ENCODE data around the gene IDI2.

IDI2 gene

DNA sequence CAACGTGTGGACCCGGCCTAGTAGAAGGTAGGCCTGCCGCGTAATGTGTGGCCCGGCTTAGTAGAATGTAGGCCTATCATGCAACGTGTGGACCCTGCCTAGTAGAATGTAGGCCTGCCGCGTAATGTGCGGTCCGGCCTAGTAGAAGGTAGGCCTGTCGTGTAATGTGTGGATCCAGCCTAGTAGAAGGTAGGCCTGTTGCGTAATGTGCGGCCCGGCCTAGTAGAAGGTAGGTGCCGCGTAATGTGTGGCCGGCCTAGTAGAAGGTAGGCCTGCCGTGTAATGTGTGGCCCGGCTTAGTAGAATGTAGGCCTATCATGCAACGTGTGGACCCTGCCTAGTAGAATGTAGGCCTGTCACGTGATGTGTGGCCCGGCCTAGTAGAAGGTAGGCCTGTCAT is 49.3 kb downstream of the IDI2 start:
- no peak for DNase-seq

DNA sequence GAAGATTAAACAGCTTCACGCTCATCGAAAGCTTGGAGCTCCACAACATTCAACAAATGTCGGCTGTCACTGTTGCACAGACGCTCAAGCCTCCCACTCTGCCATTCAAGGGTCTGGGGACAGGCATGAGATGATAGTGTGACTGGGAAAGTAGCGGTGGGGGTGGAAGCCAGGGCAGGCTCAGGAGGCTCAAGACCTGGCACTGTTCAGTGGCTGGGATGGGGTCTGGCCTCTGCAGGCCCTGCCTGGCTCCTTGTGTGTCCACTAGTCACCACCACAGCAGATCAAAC is 50.9 kb downstream of the IDI2 start:
- no peak for DNase-seq

DNA sequence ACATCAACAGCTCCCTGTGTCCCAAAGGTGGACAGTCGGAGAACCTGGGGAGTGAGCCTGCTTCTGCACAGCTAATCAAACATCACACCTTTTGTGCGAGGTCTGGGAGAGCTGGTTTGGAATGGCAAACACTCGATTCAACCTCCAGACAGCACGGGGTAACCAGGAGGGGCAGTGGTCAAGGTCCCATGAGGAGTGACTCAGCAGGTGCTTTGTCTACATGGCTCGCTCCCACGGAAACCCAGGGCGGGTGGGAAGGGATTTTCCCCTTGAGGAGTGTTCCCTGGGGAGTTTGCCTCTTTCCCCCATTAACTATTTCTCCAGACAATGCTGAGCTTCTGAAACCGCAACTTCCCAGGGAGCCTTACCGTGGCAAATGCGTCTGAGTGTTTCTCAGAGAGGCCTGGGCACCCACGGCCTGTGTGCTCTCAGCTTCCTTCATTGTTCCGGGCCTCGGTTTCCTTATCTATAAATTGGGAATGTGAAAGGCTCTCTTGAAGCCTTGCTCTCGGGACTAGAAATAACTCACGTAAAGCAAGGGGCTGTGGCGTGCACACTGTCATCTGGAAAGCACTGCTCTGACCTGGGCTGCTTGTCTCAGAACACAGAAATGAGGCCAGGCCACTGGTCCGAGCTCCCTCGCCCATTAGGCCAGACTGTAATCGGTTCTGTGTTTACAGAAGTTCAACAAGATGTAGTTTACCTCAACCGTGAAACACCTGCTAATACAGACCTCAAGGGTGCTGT is 51.4 kb downstream of the IDI2 start:
- DNase-seq: no peak

DNA sequence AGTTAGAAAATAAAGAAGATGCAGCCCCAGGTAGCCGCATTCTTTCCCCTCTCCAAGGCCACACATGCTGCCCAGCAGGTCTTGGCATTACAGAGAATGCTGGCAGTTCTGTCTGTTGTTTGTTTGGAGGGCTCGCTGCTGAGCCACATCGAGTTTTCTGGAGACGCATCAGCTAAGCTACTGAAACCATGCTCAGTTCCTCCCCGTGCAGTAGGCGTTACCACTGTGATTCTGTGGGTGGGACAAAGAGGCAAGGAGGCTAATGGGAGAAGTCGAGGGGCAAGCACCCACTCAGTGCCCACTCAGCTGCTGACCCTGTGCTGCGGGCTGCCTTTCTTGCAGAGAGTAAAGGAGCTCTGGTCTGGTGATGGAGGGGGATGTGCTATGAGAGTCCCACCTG is 52.9 kb downstream of the IDI2 start:
- no peak for DNase-seq

DNA sequence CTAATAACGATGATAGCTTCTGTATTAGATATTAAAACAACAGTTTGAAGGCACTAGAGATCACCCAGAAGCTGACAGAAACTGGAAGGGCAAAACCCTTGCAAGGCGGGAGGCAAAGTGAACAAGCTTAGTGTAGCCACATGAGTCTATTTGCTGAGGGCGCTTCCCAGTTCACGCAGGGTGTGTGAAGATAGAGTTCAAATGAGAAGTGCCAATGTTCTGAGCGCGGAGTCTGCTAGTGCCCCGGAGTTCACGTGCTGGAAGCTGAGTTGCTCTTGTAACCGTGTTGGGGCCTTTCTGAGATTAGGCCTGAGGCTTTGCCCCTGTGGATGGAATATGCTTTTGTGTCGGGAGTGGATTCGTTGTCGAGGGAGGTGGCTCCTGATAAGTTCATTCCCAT is 54.0 kb downstream of the IDI2 start:
- no peak for DNase-seq

DNA sequence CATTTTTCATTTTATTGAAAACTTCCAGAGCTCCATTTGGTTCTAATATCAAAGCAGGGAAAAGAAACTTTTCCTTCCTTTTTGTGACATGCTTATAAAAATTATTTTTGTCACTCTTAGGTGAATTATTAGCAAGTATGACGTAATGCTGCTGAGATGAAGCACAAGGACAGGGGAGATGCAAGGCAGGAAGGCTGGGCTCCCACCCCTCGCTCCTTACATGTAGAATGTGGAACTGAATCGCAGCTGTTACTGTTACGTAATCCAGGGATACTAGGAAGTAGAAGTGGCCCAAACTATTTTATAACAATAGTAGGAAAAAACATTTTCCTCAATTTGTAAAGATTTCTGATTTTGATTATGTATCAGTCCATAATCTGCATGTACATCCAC is 54.5 kb downstream of the IDI2 start:
- no peak for DNase-seq

DNA sequence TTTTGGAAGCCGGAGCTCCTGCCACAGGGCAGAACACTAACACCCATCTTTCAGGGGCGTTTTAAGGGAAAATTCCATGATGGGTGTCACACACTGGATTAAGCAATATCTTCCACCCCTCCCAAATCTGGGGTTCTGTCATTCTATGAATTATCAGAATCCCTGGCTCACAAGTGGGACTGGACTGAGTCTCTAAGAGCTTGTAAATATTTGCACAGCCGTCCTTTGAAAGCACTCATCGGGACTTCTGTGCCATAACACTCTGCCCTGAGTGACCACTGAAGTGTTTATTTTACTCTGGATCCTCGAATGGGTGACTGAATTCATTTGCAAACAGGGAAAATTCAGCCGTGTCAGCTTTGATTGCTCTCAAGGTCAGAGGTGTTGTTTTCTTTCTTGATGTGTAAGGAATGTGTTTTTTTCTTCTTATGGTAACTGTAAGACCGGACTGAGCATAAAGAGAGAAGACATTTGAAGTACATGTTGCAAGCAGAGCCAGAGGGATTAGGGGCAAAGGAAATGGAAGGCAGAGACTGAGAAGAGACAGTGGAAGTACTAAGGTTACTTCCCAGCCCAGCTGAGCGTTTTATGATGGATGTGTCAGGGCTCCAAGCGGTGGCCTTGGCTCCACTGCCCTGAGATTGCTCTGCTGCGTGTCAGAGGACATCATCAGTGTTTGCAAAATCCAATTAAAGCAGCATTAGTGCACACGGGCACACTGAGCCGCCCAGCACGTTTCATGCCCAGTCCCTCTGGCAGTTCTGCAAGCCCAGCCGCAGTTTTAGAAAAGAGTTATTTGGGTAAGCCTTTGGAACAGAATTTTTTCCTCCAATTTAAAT is 55.1 kb downstream of the IDI2 start:
- DNase-seq: no peak

DNA sequence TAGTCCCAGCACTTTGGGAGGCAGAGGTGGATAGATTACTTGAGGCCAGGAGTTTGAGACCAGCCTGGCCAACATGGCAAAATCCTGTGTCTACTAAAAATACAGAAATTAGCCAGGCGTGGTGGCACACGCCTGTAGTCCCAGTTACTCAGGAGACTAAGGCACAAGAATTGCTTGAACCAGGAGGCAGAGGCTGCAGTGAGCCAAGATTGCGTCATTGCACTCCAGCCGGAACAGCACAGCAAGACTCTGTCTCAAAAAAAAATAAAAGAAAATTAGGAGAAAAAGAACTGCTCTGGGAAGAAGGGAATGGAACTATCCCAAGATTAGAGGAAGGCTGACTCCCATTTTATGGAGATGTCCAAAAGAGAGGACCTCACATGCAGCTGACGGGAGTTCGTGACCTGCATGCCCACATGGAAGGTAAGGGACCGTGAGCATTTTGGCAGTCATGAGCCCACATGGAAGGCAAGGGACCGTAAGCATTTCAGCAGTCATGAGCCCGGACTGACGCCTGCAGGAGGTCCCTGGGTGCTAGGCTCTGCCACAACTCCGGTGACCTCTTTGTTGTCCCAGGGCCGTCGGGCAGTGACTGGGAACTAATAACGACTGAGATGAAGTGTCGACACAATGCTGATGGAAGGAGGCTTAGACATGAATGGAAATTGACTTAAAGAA is 56.0 kb downstream of the IDI2 start:
- DNase-seq: no peak
